Measurements from ENCODE around the gene BCL6.

- TF ChIP-seq CTCF (IDR thresholded peaks at IDR 0.05) (no peak), POLR2A (IDR thresholded peaks at IDR 0.05) (no peak), EP300 (IDR thresholded peaks at IDR 0.05) (no peak)
These were observed 22.2 kb upstream of the BCL6 start for GRCh38 chr3:187767266-187768012.
